Frontal cortex (tissue), 1 donor: Measurements from ENCODE around the gene C9orf50. TPM values are rescaled to one million over a fixed set of nuclear protein-coding genes. Genes with fewer than 3 reads are reported as not detected.

ENCODE experiments used
- total RNA-seq: library from RNA; depleted of rRNA; stranded (reverse); fragments of >200 nt; gene quantifications from one replicate; pipeline ENCODE4 v1.2.3, GENCODE V29; 2014

The C9orf50 gene
- total RNA-seq, 1 donor from 2014 or later, result not detected

Other genes starting within 250 kb of the C9orf50 start
- gene NTMT1, start 5.1 kb upstream of the C9orf50 start, total RNA-seq, result 11.4 TPM
- 10.6 TPM for gene ASB6, start 21.1 kb upstream of the C9orf50 start, total RNA-seq
- gene PRRX2, start 44.5 kb upstream of the C9orf50 start, total RNA-seq, result not detected
- gene PTGES, start 131.9 kb upstream of the C9orf50 start, total RNA-seq, result 3.7 TPM
- gene TOR1B, start 182.1 kb upstream of the C9orf50 start, total RNA-seq, result 38.3 TPM
- 21.6 TPM for gene TOR1A, start 203.0 kb upstream of the C9orf50 start, total RNA-seq
- 53.8 TPM for gene C9orf78, start 214.2 kb upstream of the C9orf50 start, total RNA-seq
- gene USP20, start 214.4 kb upstream of the C9orf50 start, total RNA-seq, result 11.8 TPM